HEK293 (cell line): ENCODE data around the gene LEF1.

Experiments used
- CTCF ChIA-PET: fragments of 350-600 bp; formaldehyde crosslinking; extraction: SDS; loops from one replicate; lab custom pipeline; 2021; ENCODE audit warnings: antibody characterized with exemption; lab: Yijun Ruan, JAX
- POLR2A ChIA-PET: fragments of 300-600 bp; formaldehyde crosslinking; extraction: SDS; loops from one replicate; lab custom pipeline; 2020; ENCODE audit warnings: antibody characterized with exemption, inconsistent platforms; lab: Yijun Ruan, JAX
- H3K27ac ChIP-seq: fragments of 200-500 bp; sonication (Bioruptor generic); 2 replicates; pipeline ENCODE4 v1.5.1; 2014; ENCODE audit warnings: low read depth, low read length, control low read depth, inconsistent platforms; ENCODE audit errors: extremely low read depth
- H3K36me3 ChIP-seq, 2 experiments: fragments of 200-500 bp in 1 of 2; sonication (Bioruptor generic) in 1 of 2; 1 replicate in 1 of 2; 2 replicates in 1 of 2; pipeline ENCODE4 v1.5.1; 2014 to 2017; ENCODE audit warnings: inconsistent platforms in 2 of 2, low read length in 2 of 2; ENCODE audit not compliant: control insufficient read depth in 2 of 2, insufficient read depth in 1 of 2
- H3K4me1 ChIP-seq: fragments of 200-500 bp; sonication (Bioruptor generic); 2 replicates; pipeline ENCODE4 v1.5.1; 2014; ENCODE audit warnings: mild to moderate bottlenecking, low read length, inconsistent platforms; ENCODE audit not compliant: control insufficient read depth, insufficient read depth
- H3K4me3 ChIP-seq: 2 replicates; pipeline ENCODE4 v1.5.1; 2011; ENCODE audit warnings: low read depth, mild to moderate bottlenecking, control low read depth, low read length, moderate library complexity
- H3K9me3 ChIP-seq: fragments of 200-500 bp; sonication (Bioruptor generic); 2 replicates; pipeline ENCODE4 v1.5.1; 2014; ENCODE audit warnings: low read depth, low read length, inconsistent platforms; ENCODE audit not compliant: control insufficient read depth, insufficient read depth
- BCL11A ChIP-seq: fragments of 450-650 bp; formaldehyde crosslinking; IDR thresholded peaks from 2 replicates; pipeline ENCODE4 v1.5.1; 2016; ENCODE audit warnings: low read depth, missing biosample characterization, missing genetic modification characterization
- MZF1 ChIP-seq: fragments of 450-650 bp; formaldehyde crosslinking; IDR thresholded peaks from 2 replicates; pipeline ENCODE4 v1.5.1; 2017; ENCODE audit warnings: missing biosample characterization, missing genetic modification characterization, borderline replicate concordance
- PRDM10 ChIP-seq: fragments of 450-650 bp; formaldehyde crosslinking; IDR thresholded peaks from 2 replicates; pipeline ENCODE4 v1.5.1; 2016; ENCODE audit warnings: missing biosample characterization, missing genetic modification characterization
- REPIN1 ChIP-seq: fragments of 450-650 bp; formaldehyde crosslinking; IDR thresholded peaks from 2 replicates; pipeline ENCODE4 v1.5.1; 2017; ENCODE audit warnings: missing biosample characterization, missing genetic modification characterization, low read depth
- REST ChIP-seq: fragments of 450-650 bp; formaldehyde crosslinking; IDR thresholded peaks from 2 replicates; pipeline ENCODE4 v1.5.1; 2016; ENCODE audit warnings: missing biosample characterization, missing genetic modification characterization
- SCRT2 ChIP-seq: fragments of 450-650 bp; formaldehyde crosslinking; IDR thresholded peaks from 2 replicates; pipeline ENCODE4 v1.5.1; 2016; ENCODE audit warnings: missing biosample characterization, missing genetic modification characterization
- SP7 ChIP-seq: fragments of 450-650 bp; formaldehyde crosslinking; IDR thresholded peaks from 2 replicates; pipeline ENCODE4 v1.5.1; 2016; ENCODE audit warnings: missing biosample characterization, missing genetic modification characterization
- YY2 ChIP-seq: fragments of 450-650 bp; formaldehyde crosslinking; IDR thresholded peaks from 2 replicates; pipeline ENCODE4 v1.5.1; 2016; ENCODE audit warnings: missing biosample characterization, missing genetic modification characterization
- ZFP41 ChIP-seq: fragments of 450-650 bp; formaldehyde crosslinking; IDR thresholded peaks from 2 replicates; pipeline ENCODE4 v1.5.1; 2016; ENCODE audit warnings: missing biosample characterization, missing genetic modification characterization, borderline replicate concordance
- ZNF114 ChIP-seq: fragments of 450-650 bp; formaldehyde crosslinking; IDR thresholded peaks from 2 replicates; pipeline ENCODE4 v1.5.0; 2017; ENCODE audit warnings: missing biosample characterization, missing genetic modification characterization
- ZNF121 ChIP-seq: fragments of 450-650 bp; formaldehyde crosslinking; IDR thresholded peaks from 2 replicates; pipeline ENCODE4 v1.5.1; 2016; ENCODE audit warnings: missing biosample characterization, missing genetic modification characterization
- ZNF211 ChIP-seq: fragments of 450-650 bp; formaldehyde crosslinking; IDR thresholded peaks from 2 replicates; pipeline ENCODE4 v1.5.1; 2016; ENCODE audit warnings: low read depth, missing biosample characterization, missing genetic modification characterization
- ZNF24 ChIP-seq: fragments of 450-650 bp; formaldehyde crosslinking; IDR thresholded peaks from 2 replicates; pipeline ENCODE4 v1.5.1; 2016; ENCODE audit warnings: missing biosample characterization, missing genetic modification characterization
- ZNF26 ChIP-seq: fragments of 450-650 bp; formaldehyde crosslinking; IDR thresholded peaks from 2 replicates; pipeline ENCODE4 v1.5.1; 2016; ENCODE audit warnings: missing biosample characterization, missing genetic modification characterization
- ZNF266 ChIP-seq: fragments of 450-650 bp; formaldehyde crosslinking; IDR thresholded peaks from 2 replicates; pipeline ENCODE4 v1.5.1; 2016; ENCODE audit warnings: missing biosample characterization, missing genetic modification characterization, low read depth
- ZNF335 ChIP-seq: fragments of 450-650 bp; formaldehyde crosslinking; conservative IDR thresholded peaks from 2 replicates; pipeline ENCODE4 v1.5.1; 2016; ENCODE audit warnings: missing biosample characterization, missing genetic modification characterization
- ZNF350 ChIP-seq: fragments of 450-650 bp; formaldehyde crosslinking; IDR thresholded peaks from 2 replicates; pipeline ENCODE4 v1.5.0; 2017; ENCODE audit warnings: missing biosample characterization, mild to moderate bottlenecking, missing genetic modification characterization
- ZNF426 ChIP-seq: fragments of 450-650 bp; formaldehyde crosslinking; IDR thresholded peaks from 2 replicates; pipeline ENCODE4 v1.5.1; 2017; ENCODE audit warnings: missing biosample characterization, missing genetic modification characterization, mild to moderate bottlenecking, inconsistent platforms, moderate library complexity
- ZNF473 ChIP-seq: fragments of 450-650 bp; formaldehyde crosslinking; IDR thresholded peaks from 2 replicates; pipeline ENCODE4 v1.5.1; 2017; ENCODE audit warnings: missing biosample characterization, missing genetic modification characterization
- ZNF501 ChIP-seq: fragments of 450-650 bp; formaldehyde crosslinking; IDR thresholded peaks from 2 replicates; pipeline ENCODE4 v1.5.1; 2016; ENCODE audit warnings: missing biosample characterization, missing genetic modification characterization
- ZNF510 ChIP-seq: fragments of 450-650 bp; formaldehyde crosslinking; IDR thresholded peaks from 2 replicates; pipeline ENCODE4 v1.5.1; 2018; ENCODE audit warnings: mild to moderate bottlenecking, missing genetic modification characterization, missing biosample characterization; ENCODE audit not compliant: insufficient replicate concordance
- ZNF548 ChIP-seq: fragments of 450-650 bp; formaldehyde crosslinking; IDR thresholded peaks from 2 replicates; pipeline ENCODE4 v1.5.1; 2016; ENCODE audit warnings: missing biosample characterization, missing genetic modification characterization
- ZNF623 ChIP-seq: fragments of 450-650 bp; formaldehyde crosslinking; IDR thresholded peaks from 2 replicates; pipeline ENCODE4 v1.5.1; 2016; ENCODE audit warnings: missing biosample characterization, missing genetic modification characterization
- ZNF658 ChIP-seq: fragments of 450-650 bp; formaldehyde crosslinking; IDR thresholded peaks from 2 replicates; pipeline ENCODE4; 2016; ENCODE audit warnings: missing biosample characterization, missing genetic modification characterization
- ZNF785 ChIP-seq: fragments of 450-650 bp; formaldehyde crosslinking; IDR thresholded peaks from 2 replicates; pipeline ENCODE4 v1.5.1; 2016; ENCODE audit warnings: missing biosample characterization, missing genetic modification characterization
- ZNF791 ChIP-seq: fragments of 450-650 bp; formaldehyde crosslinking; IDR thresholded peaks from 2 replicates; pipeline ENCODE4 v1.5.1; 2016; ENCODE audit warnings: missing biosample characterization, missing genetic modification characterization
- ZSCAN23 ChIP-seq: fragments of 450-650 bp; formaldehyde crosslinking; IDR thresholded peaks from 2 replicates; pipeline ENCODE4 v1.5.1; 2016; ENCODE audit warnings: missing biosample characterization, missing genetic modification characterization
- ZSCAN5A ChIP-seq: fragments of 450-650 bp; formaldehyde crosslinking; IDR thresholded peaks from 2 replicates; pipeline ENCODE4 v1.5.1; 2016; ENCODE audit warnings: missing biosample characterization, missing genetic modification characterization

LEF1 gene

GRCh38 chr4:108139089-108139488, 29.6 kb downstream of the LEF1 start (continued):
- TF ChIP-seq PRDM10 (tag by site-specific recombination) (no peak), ZFP41 (tag by site-specific recombination) (no peak), ZNF114 (no peak), ZNF26 (tag by site-specific recombination) (no peak), ZNF501 (tag by site-specific recombination) (no peak), ZNF211 (no peak), ZNF24 (no peak), ZNF623 (no peak)

- ChIA-PET POLR2A (interaction anchor here (0.5 kb wide), 1 partner anchor 59 kb away, joined by 4 read pairs; no protein-coding TSS in a partner anchor), CTCF (interaction anchor here (0.6 to 2.0 kb wide), 2 partner anchors 21 to 257 kb away, joined by 4 read pairs; no protein-coding TSS in a partner anchor)
- H3K27ac ChIP-seq, result no peak overlapping the region; the same call in 1 of the 2 replicates
- TF ChIP-seq REPIN1, result no peak
- TF ChIP-seq ZNF335, result no peak
- no peak for TF ChIP-seq ZNF548 (tag by site-specific recombination)
- TF ChIP-seq ZSCAN5A, result no peak
- TF ChIP-seq ZNF266 (tag by site-specific recombination), result no peak
- peak; percentile 71; the same call in 1 of the 2 replicates for TF ChIP-seq MZF1 (tag by site-specific recombination)
- TF ChIP-seq BCL11A (tag by site-specific recombination), result no peak
- peak; percentile 88 for TF ChIP-seq SP7 (tag by site-specific recombination)
- no peak for TF ChIP-seq ZSCAN23 (tag by site-specific recombination)
- no peak for TF ChIP-seq ZNF791
- TF ChIP-seq ZNF473 (tag by site-specific recombination), result no peak
- no peak for TF ChIP-seq ZFP41 (tag by site-specific recombination)
- TF ChIP-seq ZNF623, result no peak
- no peak for TF ChIP-seq REST
- no peak for TF ChIP-seq ZNF426 (tag by site-specific recombination)
- TF ChIP-seq ZNF510, result no peak
- TF ChIP-seq ZNF785 (tag by site-specific recombination), result no peak
- no peak for TF ChIP-seq ZNF350 (tag by site-specific recombination)
- TF ChIP-seq ZNF121, result no peak
- peak; percentile 68 for TF ChIP-seq SCRT2
- no peak for TF ChIP-seq YY2 (tag by site-specific recombination)
- TF ChIP-seq ZNF658 (tag by site-specific recombination), result no peak
Observed at GRCh38 chr4:108135549-108136209, 33.1 kb downstream of the LEF1 start.

More at GRCh38 chr4:108135549-108136209, 33.1 kb downstream of the LEF1 start:
- peaks cover 8% of the 10 kb centered on the region for H3K4me1 ChIP-seq
- H3K9me3 ChIP-seq, result no peaks in the 10 kb centered on the region
- H3K36me3 ChIP-seq, result no peaks in the 10 kb centered on the region
- no peak overlapping the region for H3K4me3 ChIP-seq
